Activated CD4-positive, alpha-beta T cell treated with anti-CD3 and anti-CD28 coated beads, Interleukin-2, amount 10 ng/mL, durations not matched to agents 24 days and 14 days (primary cell): ENCODE results near the gene NPB. TPM values are rescaled to one million over a fixed set of nuclear protein-coding genes. Genes with fewer than 3 reads are reported as not detected.

Source experiments
- DNase-seq: peaks from one replicate; pipeline ENCODE4 v3.0.0; 2022
- H3K27ac Mint-ChIP-seq: one replicate; pipeline ENCODE4 v1.8.0; 2022; ENCODE audit warnings: mild to moderate bottlenecking, mixed read lengths
- H3K27me3 Mint-ChIP-seq: one replicate; pipeline ENCODE4 v1.8.0; 2022; ENCODE audit warnings: mixed read lengths
- H3K36me3 Mint-ChIP-seq: one replicate; pipeline ENCODE4 v1.8.0; 2022; ENCODE audit warnings: low read depth, mild to moderate bottlenecking, mixed read lengths
- H3K4me1 Mint-ChIP-seq: one replicate; pipeline ENCODE4 v1.8.0; 2021; ENCODE audit warnings: mixed read lengths
- H3K4me3 Mint-ChIP-seq: one replicate; pipeline ENCODE4 v1.8.0; 2022; ENCODE audit warnings: mild to moderate bottlenecking, moderate library complexity, mixed read lengths
- H3K9me3 Mint-ChIP-seq: one replicate; pipeline ENCODE4 v1.8.0; 2021; ENCODE audit warnings: mixed read lengths
- intact Hi-C: fragments of 100-400 bp; cut with micrococcal nuclease; formaldehyde crosslinking; loops from one replicate; pipeline ENCODE4 v1.15.1; 2023
- total RNA-seq: library from RNA; stranded (reverse); gene quantifications from 2 replicates; pipeline ENCODE4 v1.2.3, GENCODE V29; 2022

Gene NPB
- total RNA-seq, 1 donor from 2014 or later = 0.30 TPM

DNA sequence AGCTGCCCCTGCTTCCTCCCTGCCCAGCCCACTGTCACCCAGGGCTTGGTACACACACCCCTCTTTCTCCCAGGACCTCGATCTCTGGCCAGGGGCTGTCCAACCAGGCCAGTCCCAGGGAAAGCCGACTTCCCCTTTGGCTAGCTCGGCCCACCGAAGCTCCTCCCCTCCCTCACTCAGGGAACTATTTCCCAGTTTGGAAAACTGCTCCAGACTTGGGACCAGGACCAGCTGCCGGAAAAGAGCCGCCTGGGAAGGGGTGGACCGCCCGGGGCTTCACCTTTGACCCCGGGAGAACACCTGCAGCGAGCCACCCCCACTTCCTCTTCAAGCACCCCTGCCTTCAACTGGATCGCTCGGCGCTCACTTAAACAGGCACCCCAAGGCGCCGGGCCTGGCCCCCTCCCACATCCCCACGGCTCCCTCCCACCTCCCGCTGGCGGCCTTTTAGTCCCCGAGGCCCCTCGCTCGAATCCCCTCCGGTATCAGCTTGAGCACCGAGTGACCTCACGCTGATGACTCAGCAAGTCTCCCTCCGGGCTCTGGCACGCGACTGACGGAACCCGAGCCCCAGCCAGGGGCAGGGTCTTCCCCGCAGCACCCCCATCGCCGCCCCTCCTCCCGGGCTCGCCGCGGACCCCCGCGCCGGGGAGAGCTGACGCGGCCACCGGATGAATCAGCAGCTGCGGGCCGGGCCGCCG, 24.6 kb downstream of the NPB start:
- H3K9me3 Mint-ChIP-seq = no peaks in the 10 kb centered on the region
- peaks cover 26% of the 10 kb centered on the region for H3K4me1 Mint-ChIP-seq
- peaks cover 6% of the 10 kb centered on the region for H3K27me3 Mint-ChIP-seq
- peak overlapping the region; percentile 92 for H3K4me3 Mint-ChIP-seq
- H3K27ac Mint-ChIP-seq = peak overlapping the region; percentile 90
- H3K36me3 Mint-ChIP-seq = peaks cover 4% of the 10 kb centered on the region
- peak; percentile 87 for DNase-seq
- intact Hi-C loops = loop anchor here (2.0 to 5.0 kb wide), 3 partner anchors 16 to 94 kb away; partner anchors contain the start of genes ARHGDIA, MCRIP1 and PCYT2

DNA sequence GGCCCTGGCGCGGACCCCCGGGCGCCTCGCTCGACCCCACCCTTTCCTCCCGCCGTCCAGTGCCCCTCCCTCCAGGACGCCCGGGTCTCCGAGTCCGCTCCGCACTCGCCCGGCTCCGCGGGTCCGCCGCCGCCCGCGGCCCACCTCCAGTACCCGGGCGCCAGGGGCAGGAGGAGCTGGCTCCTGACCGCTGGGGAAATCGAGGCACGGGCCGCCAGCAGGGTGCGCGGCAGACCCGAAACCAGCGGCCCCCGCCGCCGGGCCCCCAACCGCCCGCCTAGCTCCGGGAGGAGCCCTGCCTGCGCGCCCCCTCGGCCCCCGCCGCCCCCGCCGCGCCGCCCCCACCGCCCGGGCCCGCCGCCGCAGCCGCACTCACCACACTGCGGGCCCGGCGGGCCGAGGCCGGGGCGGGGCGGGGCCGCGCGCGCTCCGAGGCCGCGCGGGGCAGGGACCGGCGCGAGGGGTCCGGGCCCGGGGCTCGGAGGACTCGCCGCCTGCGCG, 25.2 kb downstream of the NPB start:
- H3K9me3 Mint-ChIP-seq = no peaks in the 10 kb centered on the region
- peaks cover 6% of the 10 kb centered on the region for H3K27me3 Mint-ChIP-seq
- peaks cover 6% of the 10 kb centered on the region for H3K36me3 Mint-ChIP-seq
- no peak overlapping the region for H3K27ac Mint-ChIP-seq
- intact Hi-C loops = loop anchor here (2.0 to 5.0 kb wide), 3 partner anchors 16 to 94 kb away; partner anchors contain the start of genes ARHGDIA, MCRIP1 and PCYT2
- peaks cover 26% of the 10 kb centered on the region for H3K4me1 Mint-ChIP-seq
- DNase-seq = no peak
- H3K4me3 Mint-ChIP-seq = peak overlapping the region; percentile 73

DNA sequence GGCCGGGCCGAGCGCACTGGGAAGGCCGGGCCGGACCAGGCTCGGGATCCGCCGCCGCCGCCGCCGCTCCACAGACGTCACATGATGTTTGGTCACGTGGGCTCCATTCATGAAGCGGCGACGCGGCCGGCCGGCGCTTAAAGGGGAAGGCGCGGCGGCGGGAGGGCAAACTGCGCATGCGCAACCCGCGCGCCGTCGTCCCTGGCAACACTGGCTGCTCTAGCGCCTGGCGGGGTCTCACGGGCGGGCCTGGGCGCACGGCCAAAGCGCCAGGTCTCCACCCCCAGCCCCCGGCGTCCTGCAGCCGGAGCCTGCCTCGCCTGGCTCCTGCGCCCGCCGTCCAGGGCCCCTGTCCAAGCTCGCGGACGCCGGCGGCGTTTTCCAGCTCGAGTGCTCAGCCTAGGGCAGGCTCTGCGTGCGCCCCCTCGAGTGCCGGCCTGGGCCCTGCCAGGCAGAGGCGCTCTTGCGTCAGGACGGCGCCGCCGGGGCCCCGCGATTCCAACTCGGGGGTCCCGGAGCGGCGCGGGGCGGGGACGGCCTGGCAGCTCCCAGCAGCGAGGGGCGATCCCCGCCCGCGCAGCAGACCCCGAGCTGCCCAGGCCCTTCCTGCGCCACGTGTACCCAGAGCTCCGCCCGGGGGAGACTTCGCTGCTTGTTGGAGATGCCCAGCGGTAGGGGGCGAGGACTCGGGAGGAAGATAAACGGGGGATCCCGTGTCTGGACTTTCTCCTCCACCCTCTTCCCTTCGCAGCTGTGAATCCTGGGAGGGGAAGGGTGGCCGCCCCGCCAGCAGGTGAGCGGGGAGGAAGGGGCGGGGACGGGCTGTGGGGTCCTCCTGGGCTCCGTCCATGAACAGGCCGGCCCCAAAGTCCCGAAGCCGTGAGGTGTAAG, 25.9 kb downstream of the NPB start, which contains the start of gene MAFG:
MAFG (minus strand) TSS at position 83 of the 891 bp plus-strand sequence. CDS start 4,550 bp downstream, outside the sequence.
- peak within 1 kb of the TSS; percentile 90 for H3K27ac Mint-ChIP-seq
- peaks cover 6% of the 10 kb centered on the region for H3K27me3 Mint-ChIP-seq
- H3K9me3 Mint-ChIP-seq = no peaks in the 10 kb centered on the region
- peaks cover 28% of the 10 kb centered on the region for H3K4me1 Mint-ChIP-seq
- H3K4me3 Mint-ChIP-seq = peak within 1 kb of the TSS; percentile 92
- intact Hi-C loops = loop anchor here (2.0 to 5.0 kb wide), 3 partner anchors 17 to 95 kb away; partner anchors contain the start of genes ARHGDIA, MCRIP1 and PCYT2
- H3K36me3 Mint-ChIP-seq = peaks cover 5% of the 10 kb centered on the region
- peak; percentile 97 for DNase-seq

GRCh38 chr17:81928544-81929252, 26.7 kb downstream of the NPB start:
- Mint-ChIP-seq H3K27me3 (peaks cover 6% of the 10 kb centered on the region), H3K9me3 (no peaks in the 10 kb centered on the region), H3K36me3 (peaks cover 7% of the 10 kb centered on the region), H3K4me1 (peaks cover 26% of the 10 kb centered on the region), H3K27ac (no peak overlapping the region), H3K4me3 (peak overlapping the region; percentile 73)
- no peak for DNase-seq
- intact Hi-C loops = loop anchor here (5.0 kb wide), 1 partner anchor 56 kb away; the partner anchor contains the start of gene ARHGDIA

DNA sequence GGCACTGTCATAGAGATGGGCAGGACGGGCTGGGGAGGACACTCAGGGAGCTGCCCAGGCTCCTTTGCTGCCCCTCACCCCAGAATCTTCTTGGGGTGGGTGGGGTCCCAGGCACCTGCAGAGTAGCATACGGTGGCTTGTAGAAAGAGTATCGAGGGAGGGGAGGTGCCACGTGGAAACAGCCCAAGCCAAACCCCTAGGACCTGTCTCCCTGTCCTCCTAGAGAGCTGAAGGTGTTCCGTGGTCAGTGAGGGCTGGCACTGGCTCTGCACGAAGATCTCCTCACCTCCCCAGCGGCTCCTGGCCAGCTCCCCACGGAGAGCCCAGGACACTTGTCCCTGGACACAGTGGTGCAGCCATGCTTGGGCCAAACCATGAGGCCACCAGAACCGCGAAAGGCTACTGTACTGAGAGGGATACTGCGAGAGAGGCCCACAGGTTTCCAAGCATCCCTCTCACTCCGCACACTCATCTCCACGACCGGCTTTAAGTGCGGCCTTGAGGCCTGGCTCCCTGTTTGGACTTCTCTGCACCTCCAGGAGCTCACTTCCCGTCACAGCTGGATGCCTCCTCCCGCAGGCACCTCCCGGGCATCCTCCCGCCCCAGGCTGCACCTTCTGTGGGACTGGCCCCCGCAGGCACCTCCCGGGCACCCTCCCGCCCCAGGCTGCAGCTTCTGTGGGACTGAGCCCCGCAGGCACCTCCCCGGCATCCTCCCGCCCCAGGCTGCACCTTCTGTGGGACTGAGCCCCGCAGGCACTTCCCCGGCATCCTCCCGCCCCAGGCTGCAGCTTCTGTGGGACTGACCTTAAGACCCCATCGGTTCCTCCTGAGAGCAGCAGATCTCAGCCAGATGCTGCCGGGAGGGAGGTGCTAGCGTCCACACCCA, 27.5 kb downstream of the NPB start:
- peaks cover 6% of the 10 kb centered on the region for H3K27me3 Mint-ChIP-seq
- H3K9me3 Mint-ChIP-seq = no peaks in the 10 kb centered on the region
- no peak overlapping the region for H3K27ac Mint-ChIP-seq
- H3K4me3 Mint-ChIP-seq = peak overlapping the region; percentile 73
- DNase-seq = no peak
- intact Hi-C loops = loop anchor here (5.0 kb wide), 1 partner anchor 57 kb away; the partner anchor contains the start of gene ARHGDIA
- peaks cover 23% of the 10 kb centered on the region for H3K4me1 Mint-ChIP-seq
- peaks cover 11% of the 10 kb centered on the region for H3K36me3 Mint-ChIP-seq

DNA sequence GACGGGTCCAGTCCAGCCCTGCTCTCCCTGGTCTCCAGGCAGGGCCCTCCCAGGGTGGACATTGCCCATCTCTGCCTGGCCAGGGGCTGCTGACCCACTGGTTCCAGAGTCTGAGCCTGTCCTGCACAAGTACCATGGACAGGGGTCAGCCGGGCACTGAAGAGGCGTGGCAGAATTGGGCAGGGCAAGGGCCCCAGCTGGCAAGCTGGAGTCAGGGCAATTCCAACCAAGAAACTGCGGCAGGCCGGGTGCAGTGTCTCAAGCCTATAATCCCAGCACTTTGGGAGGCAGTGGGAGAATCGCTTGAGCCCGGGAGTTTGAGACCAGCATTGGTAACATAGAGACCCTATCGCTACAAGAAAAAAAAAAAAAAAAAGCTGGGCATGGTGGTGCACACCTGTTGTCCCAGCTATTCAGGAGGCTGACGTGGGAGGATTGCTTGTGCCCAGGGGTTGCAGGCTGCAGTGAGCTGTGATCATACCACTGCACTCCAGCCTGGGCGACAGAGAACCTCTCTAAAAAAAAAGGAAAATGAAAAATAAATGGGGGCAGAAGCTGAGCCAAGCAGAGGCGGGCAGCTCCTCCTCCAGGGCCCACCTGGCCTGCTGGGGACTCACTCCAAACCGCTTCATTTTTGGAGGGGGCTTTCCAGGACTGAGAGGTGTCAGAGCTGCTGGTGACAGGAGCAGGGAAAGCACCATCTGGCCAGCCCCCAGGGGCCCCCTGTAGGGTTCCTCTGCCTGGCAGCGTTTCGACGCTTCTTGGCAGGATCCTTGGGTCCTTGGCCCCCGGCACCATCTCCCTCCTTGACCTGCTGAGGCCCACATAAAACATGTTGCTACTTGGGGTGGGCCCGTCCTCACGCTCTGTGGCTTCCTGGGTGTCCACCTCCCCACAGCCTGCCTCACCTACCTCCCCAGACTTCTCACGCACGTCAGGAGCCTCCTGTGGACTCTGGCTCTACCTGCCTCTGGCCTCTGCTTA, 28.4 kb downstream of the NPB start:
- Mint-ChIP-seq H3K4me1 (peaks cover 20% of the 10 kb centered on the region), H3K4me3 (no peak overlapping the region), H3K36me3 (peaks cover 14% of the 10 kb centered on the region), H3K27ac (no peak overlapping the region), H3K9me3 (no peaks in the 10 kb centered on the region), H3K27me3 (peaks cover 6% of the 10 kb centered on the region)
- DNase-seq = no peak
- intact Hi-C loops = no loop called here

- H3K27me3 Mint-ChIP-seq = peaks cover 6% of the 10 kb centered on the region
- H3K4me1 Mint-ChIP-seq = peaks cover 20% of the 10 kb centered on the region
- no peak overlapping the region for H3K27ac Mint-ChIP-seq
- intact Hi-C loops = no loop called here
- no peak for DNase-seq
- peaks cover 18% of the 10 kb centered on the region for H3K36me3 Mint-ChIP-seq
- H3K9me3 Mint-ChIP-seq = no peaks in the 10 kb centered on the region
- no peak overlapping the region for H3K4me3 Mint-ChIP-seq
These were observed 29.1 kb downstream of the NPB start for GRCh38 chr17:81931189-81931556.

DNA sequence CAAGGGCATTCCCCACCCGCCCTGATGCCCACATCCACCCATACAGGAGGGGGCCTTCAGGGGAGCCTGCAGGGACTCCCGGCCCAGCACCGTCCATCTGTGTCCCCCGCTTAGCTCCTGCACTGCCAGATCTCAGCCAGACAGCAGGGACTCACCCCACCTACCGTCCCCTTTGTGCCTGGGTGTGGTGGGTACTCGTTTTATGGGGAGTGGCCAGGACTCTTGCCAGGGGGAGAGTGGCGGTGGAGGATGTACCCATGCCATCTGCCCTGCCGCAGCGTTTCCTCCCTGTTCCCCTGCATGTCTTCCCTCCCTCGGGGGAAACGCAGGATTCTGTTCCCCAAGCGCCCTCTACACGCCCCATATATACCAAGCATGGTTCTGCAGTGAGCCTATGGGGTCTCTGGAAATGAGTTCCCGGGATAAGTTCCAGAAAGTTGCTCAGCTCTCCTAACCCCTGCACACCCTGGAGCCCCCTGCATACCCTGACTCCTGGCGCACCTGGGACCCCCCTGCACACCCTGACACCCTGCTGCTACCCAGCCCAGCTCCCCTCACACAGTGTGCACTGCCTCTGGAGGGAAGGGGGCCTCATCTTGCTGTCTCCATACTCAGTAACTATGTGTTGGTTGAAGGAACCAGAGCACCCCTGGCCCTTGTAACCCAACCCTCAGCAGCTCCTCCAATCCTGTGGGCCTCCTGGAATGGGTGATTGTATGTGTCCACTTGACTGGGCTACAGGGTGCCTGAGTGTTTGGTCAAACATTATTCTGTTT, 29.7 kb downstream of the NPB start:
- DNase-seq = no peak
- H3K9me3 Mint-ChIP-seq = no peaks in the 10 kb centered on the region
- intact Hi-C loops = no loop called here
- H3K4me1 Mint-ChIP-seq = peaks cover 17% of the 10 kb centered on the region
- peaks cover 6% of the 10 kb centered on the region for H3K27me3 Mint-ChIP-seq
- H3K4me3 Mint-ChIP-seq = no peak overlapping the region
- peaks cover 18% of the 10 kb centered on the region for H3K36me3 Mint-ChIP-seq
- H3K27ac Mint-ChIP-seq = peak overlapping the region; percentile 17

- Mint-ChIP-seq H3K36me3 (peaks cover 18% of the 10 kb centered on the region), H3K27ac (peak overlapping the region; percentile 17)
These were observed 30.4 kb downstream of the NPB start for GRCh38 chr17:81932333-81932983.

DNA sequence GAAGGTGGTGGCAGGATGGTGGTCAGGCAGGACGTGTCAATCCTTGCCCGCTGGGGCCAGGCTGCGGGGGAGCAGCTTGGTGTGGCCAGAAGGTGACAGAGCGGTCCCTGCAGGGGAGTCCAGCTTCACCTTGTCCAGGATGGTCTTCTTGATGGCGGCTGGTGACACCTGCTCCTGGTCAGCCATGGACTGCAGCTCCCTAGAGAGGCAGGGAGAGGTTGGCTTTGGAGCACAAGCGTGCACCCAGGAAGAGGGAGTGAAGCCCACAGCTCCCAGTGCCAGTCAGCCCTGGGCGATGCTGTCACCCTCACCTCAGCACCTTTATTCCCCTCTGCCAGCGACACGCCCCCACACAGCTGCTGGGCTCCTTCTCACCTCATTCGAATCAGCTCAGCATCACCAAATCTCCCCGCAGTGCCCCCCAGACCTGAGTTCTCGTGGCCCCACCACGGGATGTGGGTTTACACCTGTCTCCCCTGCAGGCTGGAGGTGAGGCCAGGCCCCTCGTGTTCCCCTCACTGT, 31.2 kb downstream of the NPB start:
- intact Hi-C loops = no loop called here
- DNase-seq = no peak
- H3K36me3 Mint-ChIP-seq = peaks cover 18% of the 10 kb centered on the region
- H3K4me3 Mint-ChIP-seq = no peak overlapping the region
- no peak overlapping the region for H3K27ac Mint-ChIP-seq
- H3K4me1 Mint-ChIP-seq = peaks cover 22% of the 10 kb centered on the region
- peaks cover 6% of the 10 kb centered on the region for H3K27me3 Mint-ChIP-seq
- H3K9me3 Mint-ChIP-seq = no peaks in the 10 kb centered on the region

More at GRCh38 chr17:81932333-81932983, 30.4 kb downstream of the NPB start:
- Mint-ChIP-seq H3K4me1 (peaks cover 17% of the 10 kb centered on the region), H3K4me3 (no peak overlapping the region), H3K27me3 (peaks cover 6% of the 10 kb centered on the region), H3K9me3 (no peaks in the 10 kb centered on the region)
- peak; percentile 58 for DNase-seq
- intact Hi-C loops = no loop called here
